ENCODE data around the gene UBXN4. TPM values are rescaled to one million over a fixed set of nuclear protein-coding genes. Genes with fewer than 3 reads are reported as not detected.

UBXN4 gene
- total and polyA plus RNA-seq, 2 of the 4 experiments (the other 2 are of a cell fraction) = 48.1 to 49.1 TPM

- DNase-seq (peak; percentile 6), ATAC-seq (ENCODE audit: low read depth) (no peak)
- Histone ChIP-seq H2BK5ac (ENCODE audit: low read depth, low read length, poor library complexity, severe bottlenecking) (peak overlapping the region; percentile 48), H3K18ac (ENCODE audit: low read depth, low read length) (no peak overlapping the region), H3K4ac (ENCODE audit: low read depth, low read length) (no peak overlapping the region), H3K9ac (ENCODE audit: low read depth, low read length) (no peak overlapping the region), H3K4me1 (ENCODE audit: control insufficient read depth, insufficient read depth, low read length) (peaks cover 8% of the 10 kb centered on the region), H2BK20ac (ENCODE audit: low read depth, low read length) (no peak overlapping the region), H3K4me3 (ENCODE audit: insufficient read depth, low read depth, low read length) (peak overlapping the region; percentile 19; the same call in 1 of the 2 replicates), H3K9me1 (ENCODE audit: insufficient read depth, low read length) (peaks cover 3% of the 10 kb centered on the region; the same call in 1 of the 2 replicates), H2BK15ac (ENCODE audit: low read depth, low read length) (no peak overlapping the region), H3K14ac (replicated peaks; ENCODE audit: low read depth, low read length) (0 out of 2 replicates have a peak overlapping the region, but pooled peaks have one; percentile 39), H3K27ac (ENCODE audit: insufficient read depth, low read length) (no peak overlapping the region), H4K5ac (ENCODE audit: low read depth, low read length) (no peak overlapping the region), H3K27me3 (ENCODE audit: control insufficient read depth, insufficient read depth, low read length) (no peaks in the 10 kb centered on the region), H3K36me3 (ENCODE audit: control insufficient read depth, insufficient read depth, low read length) (peaks cover 9% of the 10 kb centered on the region), H3K9me3 (ENCODE audit: control insufficient read depth, insufficient read depth, low read length) (no peaks in the 10 kb centered on the region), H2AK9ac (replicated peaks; ENCODE audit: low read depth, low read length, poor library complexity) (no peak overlapping the region), H4K91ac (ENCODE audit: insufficient read depth, low read depth, low read length) (no peak overlapping the region), H3K56ac (ENCODE audit: extremely low read depth, insufficient read depth, low read length) (no peak overlapping the region), H3K79me1 (ENCODE audit: low read depth in 1 of 2, low read length in 2 of 2) (peaks cover 17 to 36% of the 10 kb centered on the region in 2 experiments), H2AK5ac (ENCODE audit: low read depth, low read length) (no peak overlapping the region), H4K8ac (ENCODE audit: low read depth in 2 of 2, low read length in 2 of 2) (no peak overlapping the region), H3K4me2 (ENCODE audit: low read depth, low read length) (peak overlapping the region; percentile 90), H2AFZ (replicated peaks; ENCODE audit: low read length, poor library complexity) (no peak overlapping the region), H2BK120ac (ENCODE audit: low read depth, low read length) (no peak overlapping the region), H3K23ac (ENCODE audit: low read depth, low read length) (peak overlapping the region; percentile 93; the same call in 1 of the 2 replicates), H4K20me1 (ENCODE audit: insufficient read depth, low read length) (peaks cover 35% of the 10 kb centered on the region; the same call in 1 of the 2 replicates)
- no CpG with 5 or more reads among the region's 1 CpG for WGBS, 2 experiments (ENCODE audit: extremely low coverage in 2 of 2, insufficient read length in 1 of 2)
- TF ChIP-seq NFE2L2 (IDR thresholded peaks at IDR 0.05; ENCODE audit: low read depth, low read length) = no peak
- no peak for TF ChIP-seq ELK1 (IDR thresholded peaks at IDR 0.05; ENCODE audit: borderline replicate concordance, low read depth, low read length)
- TF ChIP-seq SMC3 (IDR thresholded peaks at IDR 0.05; ENCODE audit: low read depth, low read length) = no peak
- TF ChIP-seq RAD21 (IDR thresholded peaks at IDR 0.05; ENCODE audit: low read length) = no peak
- TF ChIP-seq FOS (IDR thresholded peaks at IDR 0.05; ENCODE audit: low read depth, low read length) = no peak
- TF ChIP-seq MXI1 (IDR thresholded peaks at IDR 0.05; ENCODE audit: borderline replicate concordance, low read depth, low read length) = no peak
- TF ChIP-seq CHD1 (IDR thresholded peaks at IDR 0.05; ENCODE audit: low read depth, low read length) = no peak
- no peak for TF ChIP-seq POLR2A (IDR thresholded peaks at IDR 0.05; ENCODE audit: low read depth, low read length)
- no peak for TF ChIP-seq USF2 (IDR thresholded peaks at IDR 0.05; ENCODE audit: low read depth, low read length)
- TF ChIP-seq MAFK (IDR thresholded peaks at IDR 0.05; ENCODE audit: low read depth, low read length) = no peak
- no peak for TF ChIP-seq RCOR1 (IDR thresholded peaks at IDR 0.05; ENCODE audit: insufficient replicate concordance, low read length)
- no peak for TF ChIP-seq CEBPB (IDR thresholded peaks at IDR 0.05; ENCODE audit: low read depth, low read length)
- no peak for TF ChIP-seq RFX5 (IDR thresholded peaks at IDR 0.05; ENCODE audit: low read depth, low read length)
- TF ChIP-seq MAZ (IDR thresholded peaks at IDR 0.05; ENCODE audit: borderline replicate concordance, low read depth, low read length) = no peak
- no peak for TF ChIP-seq CTCF (conservative IDR thresholded peaks at IDR 0.05; ENCODE audit: low read depth, low read length)
- no peak for TF ChIP-seq BHLHE40 (IDR thresholded peaks at IDR 0.05; ENCODE audit: low read depth, low read length)
- POLR2A ChIA-PET (ENCODE audit: unreplicated experiment) = no interaction called here
- in situ Hi-C loops (cut with MboI; ENCODE audit: low sequenced_read_pairs) = no loop called here
- no TSS peak for BruUV-seq (replicated peaks)
- CTCF ChIA-PET = interaction anchor here (0.6 to 2.2 kb wide), 2 partner anchors 12 to 125 kb away, joined by 7 to 8 read pairs; no protein-coding TSS in a partner anchor
- intact Hi-C loops (cut with micrococcal nuclease) = loop anchor here (5.0 kb wide), 1 partner anchor 692 kb away; the partner anchor contains the start of gene RAB3GAP1
- dilution Hi-C loops (cut with HindIII; ENCODE audit: low sequenced_read_pairs, unreplicated experiment) = no loop called here
Measured at GRCh38 chr2:135743860-135744259, 2.2 kb downstream of the UBXN4 start.

Data from IMR-90 (cell line).